ENCODE results near the gene ATP2C2. TPM values are rescaled to one million over a fixed set of nuclear protein-coding genes. Genes with fewer than 3 reads are reported as not detected.

The ATP2C2 gene
- total RNA-seq, 1 experiment from 2014 or later = 20.3 TPM

DNA sequence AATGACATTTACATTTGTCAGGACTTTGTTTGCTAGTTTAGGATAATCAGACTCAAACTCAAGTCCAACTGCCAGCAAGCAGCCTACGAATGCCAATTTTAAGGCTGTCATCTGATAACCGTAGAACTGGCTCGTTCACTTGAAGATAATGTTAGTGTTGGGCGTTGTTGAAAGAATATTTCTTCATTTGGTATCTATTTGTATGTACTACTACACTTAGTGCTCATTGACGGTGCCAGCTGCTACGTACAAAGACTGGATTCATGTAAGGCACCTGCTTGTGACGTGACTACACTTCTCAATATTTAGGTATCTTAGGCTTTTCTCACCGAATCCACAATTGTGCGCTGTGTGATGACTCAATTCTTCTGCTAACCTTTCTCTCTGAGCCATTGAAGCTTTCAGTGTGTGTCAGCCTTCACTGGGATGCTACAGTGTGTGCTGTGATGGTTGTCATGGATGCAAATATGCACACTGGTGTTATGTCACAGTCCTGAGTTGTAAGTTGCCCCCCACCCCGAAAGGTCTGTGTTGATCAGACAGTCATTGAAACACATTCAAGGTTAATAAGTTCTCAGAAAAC lies 5.7 kb downstream of the ATP2C2 start:
- CTCF ChIA-PET = no interaction called here
- intact Hi-C loops (cut with micrococcal nuclease) = no loop called here
- H3K4me2 ChIP-seq (ENCODE audit: low read length) = no peak overlapping the region
- no peaks in the 10 kb centered on the region for H4K20me1 ChIP-seq (ENCODE audit: insufficient read depth)
- no peaks in the 10 kb centered on the region for H3K27me3 ChIP-seq (ENCODE audit: insufficient read depth, low read length)
- ATAC-seq (no peak), DNase-seq (ENCODE audit: low read depth, low spot score) (no peak)
- no peaks in the 10 kb centered on the region for H3K79me2 ChIP-seq (ENCODE audit: insufficient read depth, low read length)
- H3K9me3 ChIP-seq (ENCODE audit: control insufficient read depth in 1 of 2, insufficient read depth in 1 of 2, low read depth in 1 of 2, low read length in 2 of 2) = no peaks in the 10 kb centered on the region
- POLR2A ChIA-PET = no interaction called here
- no peak for TF ChIP-seq POLR2A (IDR thresholded peaks at IDR 0.05; ENCODE audit: borderline replicate concordance, extremely low read depth, insufficient read depth, insufficient read length)
- no peak for TF ChIP-seq JUND (IDR thresholded peaks at IDR 0.05)
- no peak for TF ChIP-seq RAD21 (IDR thresholded peaks at IDR 0.05; ENCODE audit: low read depth)
- TF ChIP-seq EZH2 (IDR thresholded peaks at IDR 0.05) = no peak
- TF ChIP-seq, protein P1, sequence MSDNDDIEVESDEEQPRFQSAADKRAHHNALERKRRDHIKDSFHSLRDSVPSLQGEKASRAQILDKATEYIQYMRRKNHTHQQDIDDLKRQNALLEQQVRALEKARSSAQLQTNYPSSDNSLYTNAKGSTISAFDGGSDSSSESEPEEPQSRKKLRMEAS (IDR thresholded peaks at IDR 0.05) = no peak
- TF ChIP-seq SIN3A (IDR thresholded peaks at IDR 0.05; ENCODE audit: low read depth) = no peak
- H3K4me1 ChIP-seq (ENCODE audit: control insufficient read depth in 1 of 2, insufficient read depth in 2 of 2, low read length in 2 of 2) = peaks cover 15 to 24% of the 10 kb centered on the region in 2 experiments
- H3K4me3 ChIP-seq (replicated peaks in 1 of 2; ENCODE audit: low read depth in 1 of 2, low read length in 2 of 2) = no peak overlapping the region
- no peak overlapping the region for H2AFZ ChIP-seq (ENCODE audit: low read depth, low read length, poor library complexity, severe bottlenecking)
- H3K9ac ChIP-seq (ENCODE audit: low read length) = no peak overlapping the region
- RAD21 ChIA-PET (ENCODE audit: low non-redundant PET in 1 of 2, low total read pairs in 2 of 2, uncharacterized antibody in 2 of 2, unreplicated experiment in 2 of 2) = no interaction called here
- no peaks in the 10 kb centered on the region for H3K36me3 ChIP-seq (ENCODE audit: control insufficient read depth in 1 of 2, insufficient read depth in 2 of 2, low read length in 2 of 2)
- no TSS peak for BruUV-seq (replicated peaks)
- H3K27ac ChIP-seq (ENCODE audit: low read depth, low read length) = no peak overlapping the region
- no peaks in the 10 kb centered on the region for H3K9me2 ChIP-seq (ENCODE audit: insufficient read depth)

DNA sequence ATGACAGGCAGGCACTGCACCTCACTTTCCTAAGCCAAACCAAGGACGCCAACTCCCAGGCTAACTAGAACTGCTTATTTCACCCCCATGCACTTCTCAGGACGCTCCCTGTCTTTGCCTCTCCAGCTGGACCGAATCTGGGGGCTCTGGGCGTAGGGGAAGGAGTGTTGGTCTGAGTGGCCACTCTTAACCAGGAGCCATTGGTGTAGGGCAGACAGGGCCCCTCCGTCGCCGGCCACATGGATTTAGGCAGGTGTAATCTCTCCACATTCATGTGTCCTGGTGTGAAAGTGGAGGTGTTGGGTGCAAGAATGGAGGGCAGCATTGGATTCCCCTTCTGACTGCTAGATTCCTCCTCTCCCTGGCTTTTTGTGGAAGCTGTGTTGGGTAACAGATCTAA lies 9.8 kb downstream of the ATP2C2 start:
- ATAC-seq (no peak), DNase-seq (ENCODE audit: low read depth, low spot score) (no peak)
- TF ChIP-seq, protein P2, sequence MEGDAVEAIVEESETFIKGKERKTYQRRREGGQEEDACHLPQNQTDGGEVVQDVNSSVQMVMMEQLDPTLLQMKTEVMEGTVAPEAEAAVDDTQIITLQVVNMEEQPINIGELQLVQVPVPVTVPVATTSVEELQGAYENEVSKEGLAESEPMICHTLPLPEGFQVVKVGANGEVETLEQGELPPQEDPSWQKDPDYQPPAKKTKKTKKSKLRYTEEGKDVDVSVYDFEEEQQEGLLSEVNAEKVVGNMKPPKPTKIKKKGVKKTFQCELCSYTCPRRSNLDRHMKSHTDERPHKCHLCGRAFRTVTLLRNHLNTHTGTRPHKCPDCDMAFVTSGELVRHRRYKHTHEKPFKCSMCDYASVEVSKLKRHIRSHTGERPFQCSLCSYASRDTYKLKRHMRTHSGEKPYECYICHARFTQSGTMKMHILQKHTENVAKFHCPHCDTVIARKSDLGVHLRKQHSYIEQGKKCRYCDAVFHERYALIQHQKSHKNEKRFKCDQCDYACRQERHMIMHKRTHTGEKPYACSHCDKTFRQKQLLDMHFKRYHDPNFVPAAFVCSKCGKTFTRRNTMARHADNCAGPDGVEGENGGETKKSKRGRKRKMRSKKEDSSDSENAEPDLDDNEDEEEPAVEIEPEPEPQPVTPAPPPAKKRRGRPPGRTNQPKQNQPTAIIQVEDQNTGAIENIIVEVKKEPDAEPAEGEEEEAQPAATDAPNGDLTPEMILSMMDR (IDR thresholded peaks at IDR 0.05 in 2 of 3, conservative IDR thresholded peaks at IDR 0.05 in 1 of 3; ENCODE audit: borderline replicate concordance in 1 of 3, insufficient read depth in 1 of 3, low read depth in 2 of 3, low read length in 2 of 3) = no peak
- TF ChIP-seq YY1 (IDR thresholded peaks at IDR 0.05; ENCODE audit: extremely low read depth, insufficient replicate concordance, low read depth, low read length) (no peak), CBX3 (IDR thresholded peaks at IDR 0.05; ENCODE audit: low read depth) (no peak)
- intact Hi-C loops (cut with micrococcal nuclease) = no loop called here
- POLR2A ChIA-PET = no interaction called here
- no peaks in the 10 kb centered on the region for H3K9me2 ChIP-seq (ENCODE audit: insufficient read depth)
- H3K27ac ChIP-seq (ENCODE audit: low read depth, low read length) = no peak overlapping the region
- H4K20me1 ChIP-seq (ENCODE audit: insufficient read depth) = no peaks in the 10 kb centered on the region
- BruUV-seq (replicated peaks) = no TSS peak
- H3K79me2 ChIP-seq (ENCODE audit: insufficient read depth, low read length) = no peaks in the 10 kb centered on the region
- no peaks in the 10 kb centered on the region for H3K36me3 ChIP-seq (ENCODE audit: control insufficient read depth in 1 of 2, insufficient read depth in 2 of 2, low read length in 2 of 2)
- no peaks in the 10 kb centered on the region for H3K9me3 ChIP-seq (ENCODE audit: control insufficient read depth in 1 of 2, insufficient read depth in 1 of 2, low read depth in 1 of 2, low read length in 2 of 2)
- CTCF ChIA-PET = no interaction called here
- H3K4me1 ChIP-seq (ENCODE audit: control insufficient read depth in 1 of 2, insufficient read depth in 2 of 2, low read length in 2 of 2) = peaks cover 8 to 11% of the 10 kb centered on the region in 2 experiments; a peak in 3 of 4 replicates
- H2AFZ ChIP-seq (ENCODE audit: low read depth, low read length, poor library complexity, severe bottlenecking) = no peak overlapping the region
- RAD21 ChIA-PET (ENCODE audit: low non-redundant PET in 1 of 2, low total read pairs in 2 of 2, uncharacterized antibody in 2 of 2, unreplicated experiment in 2 of 2) = no interaction called here
- no peaks in the 10 kb centered on the region for H3K27me3 ChIP-seq (ENCODE audit: insufficient read depth, low read length)
- no peak overlapping the region for H3K4me3 ChIP-seq (replicated peaks in 1 of 2; ENCODE audit: low read depth in 1 of 2, low read length in 2 of 2)
- H3K9ac ChIP-seq (ENCODE audit: low read length) = no peak overlapping the region
- H3K4me2 ChIP-seq (ENCODE audit: low read length) = no peak overlapping the region

Measured in HCT116 (cell line).